GM12891 (cell line): ENCODE results near the gene RAB6B.
"Not testable (repeated sequence)": the region's sequence is repeated elsewhere in the genome, so short reads cannot be mapped to it uniquely, and the experiment has no call there.

ENCODE experiments used
- DNase-seq: peaks from one replicate; pipeline ENCODE4 v3.0.0; 2011; ENCODE audit warnings: low spot score; ENCODE audit not compliant: insufficient read length
- FAIRE-seq: peaks from 2 replicates; lab custom pipeline; 2011; peaks lifted over from hg19 to GRCh38; lab: Jason Lieb, UNC
- PAX5 ChIP-seq: IDR thresholded peaks from 2 replicates; pipeline ENCODE4 v1.6.1; 2011; ENCODE audit warnings: low read length, moderate library complexity, mild to moderate bottlenecking; ENCODE audit not compliant: insufficient read depth, severe bottlenecking
- POLR2A ChIP-seq: IDR thresholded peaks from 2 replicates; pipeline ENCODE4 v1.6.1; 2011; ENCODE audit warnings: low read depth, low read length, control low read depth
- POLR2AphosphoS5 ChIP-seq: IDR thresholded peaks from 2 replicates; pipeline ENCODE4 v1.6.1; 2011; ENCODE audit warnings: low read depth, low read length, control low read depth
- POU2F2 ChIP-seq: IDR thresholded peaks from 2 replicates; pipeline ENCODE4 v1.6.1; 2011; ENCODE audit warnings: low read depth, mild to moderate bottlenecking, control low read depth, low read length, moderate library complexity
- SPI1 ChIP-seq: IDR thresholded peaks from 2 replicates; pipeline ENCODE4 v1.6.1; 2011; ENCODE audit warnings: low read depth, low read length, control low read depth
- TAF1 ChIP-seq: IDR thresholded peaks from 2 replicates; pipeline ENCODE4 v1.6.1; 2011; ENCODE audit warnings: low read depth, low read length, control low read depth

Gene RAB6B

GRCh38 chr3:133799794-133800585, 95.7 kb downstream of the RAB6B start:
- FAIRE-seq, result no peak
- TF ChIP-seq SPI1, result no peak
- no peak for TF ChIP-seq POU2F2
- no peak for TF ChIP-seq POLR2AphosphoS5
- no peak for TF ChIP-seq POLR2A
- no peak for TF ChIP-seq TAF1
- TF ChIP-seq PAX5, result no peak

GRCh38 chr3:133797396-133798105, 98.1 kb downstream of the RAB6B start:
- FAIRE-seq, result no peak
- TF ChIP-seq PAX5, result no peak
- no peak for TF ChIP-seq POLR2A
- TF ChIP-seq POLR2AphosphoS5, result no peak
- no peak for TF ChIP-seq TAF1
- TF ChIP-seq SPI1, result no peak
- no peak for TF ChIP-seq POU2F2
- no peak for DNase-seq

More at GRCh38 chr3:133799794-133800585, 95.7 kb downstream of the RAB6B start:
- DNase-seq, result no peak

- TF ChIP-seq PAX5, result no peak
- no peak for TF ChIP-seq POLR2AphosphoS5
- no peak for TF ChIP-seq POU2F2
- TF ChIP-seq POLR2A, result no peak
- no peak for TF ChIP-seq TAF1
- no peak for TF ChIP-seq SPI1
- no peak for FAIRE-seq
- DNase-seq, result no peak
Observed at GRCh38 chr3:133792171-133792763, 103.4 kb downstream of the RAB6B start.

GRCh38 chr3:133788024-133788423, 107.7 kb downstream of the RAB6B start:
- DNase-seq, result no peak
- FAIRE-seq, result no peak
- TF ChIP-seq POLR2A (no peak), POLR2AphosphoS5 (no peak), POU2F2 (no peak), PAX5 (no peak), TAF1 (no peak), SPI1 (no peak)

GRCh38 chr3:133783762-133784161, 111.9 kb downstream of the RAB6B start:
- DNase-seq (no peak), FAIRE-seq (no peak)
- TF ChIP-seq POLR2AphosphoS5 (no peak), POU2F2 (no peak), SPI1 (no peak), POLR2A (no peak), PAX5 (no peak), TAF1 (no peak)

GRCh38 chr3:133782454-133782853, 113.2 kb downstream of the RAB6B start:
- TF ChIP-seq PAX5, result no peak
- TF ChIP-seq POLR2AphosphoS5, result no peak
- no peak for TF ChIP-seq TAF1
- TF ChIP-seq POU2F2, result no peak
- FAIRE-seq, result no peak
- DNase-seq, result no peak

- FAIRE-seq, result no peak
- no peak for DNase-seq
- no peak for TF ChIP-seq TAF1
- no peak for TF ChIP-seq POLR2A
- no peak for TF ChIP-seq PAX5
- TF ChIP-seq SPI1, result no peak
- no peak for TF ChIP-seq POU2F2
- no peak for TF ChIP-seq POLR2AphosphoS5
Observed at GRCh38 chr3:133781570-133781969, 114.1 kb downstream of the RAB6B start.

- FAIRE-seq, DNase-seq: not testable (repeated sequence)
Observed at GRCh38 chr3:133780756-133781155, 114.9 kb downstream of the RAB6B start.

GRCh38 chr3:133779626-133780203, 116.0 kb downstream of the RAB6B start:
- TF ChIP-seq SPI1 (no peak), POLR2A (no peak)
- no peak for FAIRE-seq
- no peak for DNase-seq
